Neutrophil (primary cell): ENCODE measurements around the gene CDC42EP4.

Experiments used
- H3K27ac ChIP-seq: fragments of 200-600 bp; sonication (generic); 2 replicates; pipeline ENCODE4 v1.5.1; 2016; ENCODE audit warnings: mild to moderate bottlenecking, moderate library complexity
- H3K27me3 ChIP-seq: fragments of 200-600 bp; sonication (generic); 2 replicates; pipeline ENCODE4 v1.6.0; 2016; ENCODE audit warnings: mild to moderate bottlenecking
- H3K36me3 ChIP-seq: fragments of 200-600 bp; sonication (generic); 2 replicates; pipeline ENCODE4 v1.5.1; 2017
- H3K4me1 ChIP-seq, 2 experiments: fragments of 200-600 bp in 1 of 2; sonication (generic) in 1 of 2; 1 replicate in 1 of 2; 2 replicates in 1 of 2; pipeline versions ENCODE4 v1.5.1 to v1.6.1; 2013 to 2016; ENCODE audit warnings: low read depth in 1 of 2, low read length in 1 of 2, mild to moderate bottlenecking in 1 of 2, moderate library complexity in 1 of 2; ENCODE audit not compliant: control insufficient read depth in 1 of 2, insufficient read depth in 1 of 2
- H3K4me3 ChIP-seq, 2 experiments: fragments of 200-600 bp in 1 of 2; sonication (generic) in 1 of 2; 1 replicate in 1 of 2; 2 replicates in 1 of 2; pipeline ENCODE4 v1.5.1; 2013 to 2016; ENCODE audit warnings: low read depth in 1 of 2, low read length in 1 of 2, mild to moderate bottlenecking in 1 of 2, moderate library complexity in 1 of 2
- H3K9me3 ChIP-seq: fragments of 200-600 bp; sonication (generic); 2 replicates; pipeline ENCODE4 v1.5.1; 2016
- CTCF ChIP-seq: fragments of 200-600 bp; sonication (generic); IDR thresholded peaks from 2 replicates; pipeline ENCODE4 v1.5.1; 2016; ENCODE audit warnings: antibody characterized with exemption

CDC42EP4 gene

GRCh38 chr17:73351764-73352163 is 40.0 kb upstream of the CDC42EP4 start:
- Histone ChIP-seq H3K9me3 (no peaks in the 10 kb centered on the region), H3K4me1 (no peaks in the 10 kb centered on the region), H3K27me3 (no peaks in the 10 kb centered on the region), H3K4me3 (no peak overlapping the region), H3K27ac (no peak overlapping the region), H3K36me3 (no peaks in the 10 kb centered on the region)
- TF ChIP-seq CTCF = no peak

GRCh38 chr17:73350864-73351263 is 39.1 kb upstream of the CDC42EP4 start:
- no peak for TF ChIP-seq CTCF
- no peak overlapping the region for H3K4me3 ChIP-seq

GRCh38 chr17:73349647-73350046 is 37.8 kb upstream of the CDC42EP4 start:
- H3K9me3 ChIP-seq = no peaks in the 10 kb centered on the region
- no peak overlapping the region for H3K27ac ChIP-seq
- no peak for TF ChIP-seq CTCF
- no peak overlapping the region for H3K4me3 ChIP-seq
- H3K4me1 ChIP-seq = no peaks in the 10 kb centered on the region
- H3K36me3 ChIP-seq = no peaks in the 10 kb centered on the region
- no peaks in the 10 kb centered on the region for H3K27me3 ChIP-seq

More at GRCh38 chr17:73350864-73351263, 39.1 kb upstream of the CDC42EP4 start:
- H3K36me3 ChIP-seq = no peaks in the 10 kb centered on the region
- no peak overlapping the region for H3K27ac ChIP-seq
- no peaks in the 10 kb centered on the region for H3K27me3 ChIP-seq
- no peaks in the 10 kb centered on the region for H3K4me1 ChIP-seq
- H3K9me3 ChIP-seq = no peaks in the 10 kb centered on the region

- no peak overlapping the region for H3K4me3 ChIP-seq
- no peaks in the 10 kb centered on the region for H3K27me3 ChIP-seq
- H3K27ac ChIP-seq = no peak overlapping the region
- no peaks in the 10 kb centered on the region for H3K4me1 ChIP-seq
- H3K9me3 ChIP-seq = no peaks in the 10 kb centered on the region
- no peak for TF ChIP-seq CTCF
- H3K36me3 ChIP-seq = no peaks in the 10 kb centered on the region
These were observed 37.3 kb upstream of the CDC42EP4 start for GRCh38 chr17:73349138-73349537.

GRCh38 chr17:73348829-73349095 is 37.0 kb upstream of the CDC42EP4 start:
- no peak for TF ChIP-seq CTCF
- no peak overlapping the region for H3K27ac ChIP-seq
- no peaks in the 10 kb centered on the region for H3K9me3 ChIP-seq
- no peaks in the 10 kb centered on the region for H3K4me1 ChIP-seq
- H3K4me3 ChIP-seq = no peak overlapping the region
- no peaks in the 10 kb centered on the region for H3K36me3 ChIP-seq
- no peaks in the 10 kb centered on the region for H3K27me3 ChIP-seq
